Measurements from ENCODE around the gene WIPI1.
"Not testable (repeated sequence)": the region's sequence is repeated elsewhere in the genome, so short reads cannot be mapped to it uniquely, and the experiment has no call there.

GRCh38 chr17:68413597-68414560, 43.4 kb downstream of the WIPI1 start:
- not testable (repeated sequence) for TF ChIP-seq POLR2AphosphoS5, POLR2A, EP300 (IDR thresholded peaks at IDR 0.05)
- TF ChIP-seq, protein P1, sequence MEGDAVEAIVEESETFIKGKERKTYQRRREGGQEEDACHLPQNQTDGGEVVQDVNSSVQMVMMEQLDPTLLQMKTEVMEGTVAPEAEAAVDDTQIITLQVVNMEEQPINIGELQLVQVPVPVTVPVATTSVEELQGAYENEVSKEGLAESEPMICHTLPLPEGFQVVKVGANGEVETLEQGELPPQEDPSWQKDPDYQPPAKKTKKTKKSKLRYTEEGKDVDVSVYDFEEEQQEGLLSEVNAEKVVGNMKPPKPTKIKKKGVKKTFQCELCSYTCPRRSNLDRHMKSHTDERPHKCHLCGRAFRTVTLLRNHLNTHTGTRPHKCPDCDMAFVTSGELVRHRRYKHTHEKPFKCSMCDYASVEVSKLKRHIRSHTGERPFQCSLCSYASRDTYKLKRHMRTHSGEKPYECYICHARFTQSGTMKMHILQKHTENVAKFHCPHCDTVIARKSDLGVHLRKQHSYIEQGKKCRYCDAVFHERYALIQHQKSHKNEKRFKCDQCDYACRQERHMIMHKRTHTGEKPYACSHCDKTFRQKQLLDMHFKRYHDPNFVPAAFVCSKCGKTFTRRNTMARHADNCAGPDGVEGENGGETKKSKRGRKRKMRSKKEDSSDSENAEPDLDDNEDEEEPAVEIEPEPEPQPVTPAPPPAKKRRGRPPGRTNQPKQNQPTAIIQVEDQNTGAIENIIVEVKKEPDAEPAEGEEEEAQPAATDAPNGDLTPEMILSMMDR (IDR thresholded peaks at IDR 0.05): not testable (repeated sequence)

All from suprapubic skin (tissue), 4 donors.